Measurements from ENCODE around the gene PLEKHM2. TPM values are rescaled to one million over a fixed set of nuclear protein-coding genes. Genes with fewer than 3 reads are reported as not detected.

Gene PLEKHM2
- total and polyA plus RNA-seq, 2 of the 4 experiments (the other 2 are of a cell fraction), result 24.7 to 48.0 TPM

DNA sequence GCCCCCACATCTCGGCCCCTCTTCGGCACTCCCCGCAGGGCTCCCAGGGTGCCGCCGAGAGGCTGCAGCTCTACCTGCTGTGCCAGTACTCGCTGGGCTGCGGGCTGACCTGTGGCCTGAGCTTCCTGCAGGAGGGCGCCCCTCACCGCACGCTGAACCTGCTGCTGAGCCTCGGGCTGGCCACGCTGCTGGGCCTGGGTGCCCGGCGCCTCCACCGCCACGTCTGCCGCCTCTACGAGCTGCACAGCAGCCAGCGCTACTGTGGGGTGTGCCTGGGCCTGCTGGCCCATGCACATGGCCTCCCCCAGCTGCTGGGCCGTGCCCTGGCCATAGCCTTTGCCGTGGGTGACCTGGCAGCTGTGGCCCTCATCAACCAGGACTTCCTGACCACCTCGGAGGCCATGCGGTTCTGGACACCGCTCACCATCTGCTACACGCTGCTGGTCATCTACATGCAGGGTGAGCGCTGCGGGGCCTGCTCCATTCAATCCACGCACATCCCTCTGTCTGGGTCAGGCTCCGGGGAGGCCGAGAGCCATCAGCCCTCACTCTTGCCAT lies 60.1 kb downstream of the PLEKHM2 start:
- no peak overlapping the region for H2BK15ac ChIP-seq (ENCODE audit: low read depth, low read length)
- H4K91ac ChIP-seq (ENCODE audit: insufficient read depth, low read depth, low read length), result no peak overlapping the region
- H2BK20ac ChIP-seq (ENCODE audit: low read depth, low read length), result no peak overlapping the region
- no TSS peak for BruUV-seq (replicated peaks)
- H2AK5ac ChIP-seq (ENCODE audit: low read depth, low read length), result no peak overlapping the region
- no peak overlapping the region for H3K23ac ChIP-seq (ENCODE audit: low read depth, low read length)
- no peak overlapping the region for H3K4ac ChIP-seq (ENCODE audit: low read depth, low read length)
- TF ChIP-seq CHD1 (IDR thresholded peaks at IDR 0.05; ENCODE audit: low read depth, low read length), result no peak
- ATAC-seq (ENCODE audit: low read depth) (no peak), DNase-seq (no peak)
- no peak overlapping the region for H2BK5ac ChIP-seq (ENCODE audit: low read depth, low read length, poor library complexity, severe bottlenecking)
- peaks cover 1% of the 10 kb centered on the region; the same call in 1 of the 2 replicates for H3K36me3 ChIP-seq (ENCODE audit: control insufficient read depth, insufficient read depth, low read length)
- no peak overlapping the region for H3K4me2 ChIP-seq (ENCODE audit: low read depth, low read length)
- H4K5ac ChIP-seq (ENCODE audit: low read depth, low read length), result no peak overlapping the region
- WGBS, 2 experiments (ENCODE audit: extremely low coverage in 2 of 2, insufficient read length in 1 of 2), result 63% methylated on average over 14 of the region's 30 CpGs; no CpG with 5 or more reads in 1 of the 2 experiments
- H3K18ac ChIP-seq (ENCODE audit: low read depth, low read length), result no peak overlapping the region
- H3K4me3 ChIP-seq (ENCODE audit: insufficient read depth, low read depth, low read length), result no peak overlapping the region
- in situ Hi-C loops (cut with MboI; ENCODE audit: low sequenced_read_pairs) (loop anchor here (5.0 kb wide), 1 partner anchor 147 kb away; no protein-coding TSS in a partner anchor), dilution Hi-C loops (cut with HindIII; ENCODE audit: low sequenced_read_pairs, unreplicated experiment) (no loop called here), intact Hi-C loops (cut with micrococcal nuclease) (no loop called here)
- H4K20me1 ChIP-seq (ENCODE audit: insufficient read depth, low read length), result no peaks in the 10 kb centered on the region
- H3K79me1 ChIP-seq (ENCODE audit: low read depth in 1 of 2, low read length in 2 of 2), result no peaks in the 10 kb centered on the region
- no peak overlapping the region for H4K8ac ChIP-seq (ENCODE audit: low read depth in 2 of 2, low read length in 2 of 2)
- H2BK120ac ChIP-seq (ENCODE audit: low read depth, low read length), result no peak overlapping the region
- H3K4me1 ChIP-seq (ENCODE audit: control insufficient read depth, insufficient read depth, low read length), result no peaks in the 10 kb centered on the region; the same call in 1 of the 2 replicates
- no peaks in the 10 kb centered on the region for H3K27me3 ChIP-seq (ENCODE audit: control insufficient read depth, insufficient read depth, low read length)
- ChIA-PET CTCF (no interaction called here), POLR2A (ENCODE audit: unreplicated experiment) (no interaction called here)
- no peak overlapping the region for H2AK9ac ChIP-seq (replicated peaks; ENCODE audit: low read depth, low read length, poor library complexity)
- H3K14ac ChIP-seq (replicated peaks; ENCODE audit: low read depth, low read length), result no peak overlapping the region
- peak overlapping the region; percentile 75 for H2AFZ ChIP-seq (replicated peaks; ENCODE audit: low read length, poor library complexity)
- H3K9me1 ChIP-seq (ENCODE audit: insufficient read depth, low read length), result peaks cover under 1% of the 10 kb centered on the region
- no peak overlapping the region for H3K56ac ChIP-seq (ENCODE audit: extremely low read depth, insufficient read depth, low read length)
- H3K9me3 ChIP-seq (ENCODE audit: control insufficient read depth, insufficient read depth, low read length), result no peaks in the 10 kb centered on the region
- H3K27ac ChIP-seq (ENCODE audit: insufficient read depth, low read length), result no peak overlapping the region
- no peak overlapping the region for H3K9ac ChIP-seq (ENCODE audit: low read depth, low read length)

Measured in IMR-90 (cell line).